ENCODE data around the gene PLEKHM2.
A peak's percentile ranks its signal among the peaks of the same experiment; 100 is the strongest.

PLEKHM2 gene

GRCh38 chr1:15737324-15738319 is 53.5 kb downstream of the PLEKHM2 start:
- TF ChIP-seq POLR2A (IDR thresholded peaks at IDR 0.05; ENCODE audit: low read length) (no peak), GATA1 (IDR thresholded peaks at IDR 0.05; ENCODE audit: low read depth, low read length) (no peak)
- DNase-seq: no peak

GRCh38 chr1:15738416-15739113 is 54.4 kb downstream of the PLEKHM2 start:
- no peak for TF ChIP-seq GATA1 (IDR thresholded peaks at IDR 0.05; ENCODE audit: low read depth, low read length)
- no peak for TF ChIP-seq POLR2A (IDR thresholded peaks at IDR 0.05; ENCODE audit: low read length)
- DNase-seq: no peak

- TF ChIP-seq POLR2A (IDR thresholded peaks at IDR 0.05; ENCODE audit: low read length) (no peak), GATA1 (IDR thresholded peaks at IDR 0.05; ENCODE audit: low read depth, low read length) (no peak)
- DNase-seq: no peak
These were observed 55.1 kb downstream of the PLEKHM2 start for GRCh38 chr1:15739259-15739658.

DNA sequence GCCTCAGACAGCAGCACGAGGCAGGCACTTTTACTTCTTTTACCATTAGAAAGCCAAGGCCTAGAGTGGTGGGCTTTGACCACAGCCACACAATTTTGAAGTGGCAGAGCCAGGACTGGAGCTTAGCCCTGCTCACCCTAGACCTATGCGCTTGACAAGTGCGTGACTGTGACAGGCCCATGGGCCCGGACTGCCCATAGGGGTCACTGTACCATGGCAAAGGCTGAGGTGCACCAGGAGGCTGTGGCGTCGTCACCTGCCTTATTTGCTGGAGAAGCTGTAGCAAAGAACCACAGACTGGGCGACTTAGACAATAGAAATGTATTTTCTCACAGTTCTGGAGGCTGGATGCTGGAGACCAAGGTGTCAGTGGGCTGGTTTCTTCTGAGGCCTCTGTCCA is 55.6 kb downstream of the PLEKHM2 start:
- no peak for TF ChIP-seq GATA1 (IDR thresholded peaks at IDR 0.05; ENCODE audit: low read depth, low read length)
- no peak for TF ChIP-seq POLR2A (IDR thresholded peaks at IDR 0.05; ENCODE audit: low read length)
- no peak for DNase-seq

DNA sequence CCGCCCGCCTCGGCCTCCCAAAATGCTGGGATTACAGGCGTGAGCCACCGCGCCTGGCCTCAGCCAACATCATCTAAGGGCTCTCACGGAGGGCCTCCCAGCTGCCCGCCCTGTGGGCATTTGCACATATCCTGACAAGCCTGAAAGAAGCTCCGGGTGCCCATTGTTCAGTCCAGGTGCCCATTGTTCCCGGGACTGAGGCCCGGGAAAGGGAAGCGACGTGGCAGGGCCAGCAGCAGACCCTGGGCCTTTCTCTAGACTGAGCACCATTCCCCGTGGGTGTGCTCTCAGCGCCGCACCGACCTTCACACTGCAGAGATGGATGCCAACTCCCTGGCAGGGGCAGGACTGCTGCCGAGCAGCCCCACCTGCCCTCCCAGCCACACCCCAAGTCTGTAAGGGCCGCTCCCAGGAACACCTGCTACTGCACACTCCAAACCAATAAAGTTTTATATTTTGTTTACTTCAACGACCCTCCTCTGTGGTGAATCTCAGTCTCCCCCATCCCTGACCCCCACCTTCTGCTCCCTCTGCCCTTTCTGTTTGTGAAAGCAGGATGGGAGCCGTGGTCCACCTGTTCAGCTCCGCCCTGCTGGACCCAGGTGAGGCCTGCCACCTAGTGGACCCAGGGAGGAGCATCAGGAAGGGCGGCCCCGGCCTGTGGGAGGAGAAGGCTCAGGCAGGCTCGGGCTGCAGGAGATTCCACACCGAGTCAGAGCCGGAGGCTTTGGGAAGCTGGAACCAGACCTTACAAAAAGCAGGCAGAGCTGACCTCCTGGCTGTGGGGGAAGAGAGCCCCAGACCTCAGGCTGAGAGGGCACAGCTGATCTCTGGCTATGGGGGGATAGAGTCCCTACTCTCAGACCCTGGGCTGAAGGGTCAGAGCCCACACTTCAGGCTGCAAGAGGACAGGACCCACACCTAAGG is 57.1 kb downstream of the PLEKHM2 start:
- peak; percentile 58 to 74 for DNase-seq

GRCh38 chr1:15742339-15742801 is 58.2 kb downstream of the PLEKHM2 start, which contains the start of gene TMEM82:
Gene TMEM82 (plus strand): TSS chr1:15742499. CDS start chr1:15742560, 61 bp downstream.
- TF ChIP-seq POLR2A (IDR thresholded peaks at IDR 0.05; ENCODE audit: low read length) (no peak), GATA1 (IDR thresholded peaks at IDR 0.05; ENCODE audit: low read depth, low read length) (no peak)
- DNase-seq: no peak

More for the DNA sequence above, 57.1 kb downstream of the PLEKHM2 start:
- no peak for TF ChIP-seq GATA1 (IDR thresholded peaks at IDR 0.05; ENCODE audit: low read depth, low read length)
- TF ChIP-seq POLR2A (IDR thresholded peaks at IDR 0.05; ENCODE audit: low read length): no peak

DNA sequence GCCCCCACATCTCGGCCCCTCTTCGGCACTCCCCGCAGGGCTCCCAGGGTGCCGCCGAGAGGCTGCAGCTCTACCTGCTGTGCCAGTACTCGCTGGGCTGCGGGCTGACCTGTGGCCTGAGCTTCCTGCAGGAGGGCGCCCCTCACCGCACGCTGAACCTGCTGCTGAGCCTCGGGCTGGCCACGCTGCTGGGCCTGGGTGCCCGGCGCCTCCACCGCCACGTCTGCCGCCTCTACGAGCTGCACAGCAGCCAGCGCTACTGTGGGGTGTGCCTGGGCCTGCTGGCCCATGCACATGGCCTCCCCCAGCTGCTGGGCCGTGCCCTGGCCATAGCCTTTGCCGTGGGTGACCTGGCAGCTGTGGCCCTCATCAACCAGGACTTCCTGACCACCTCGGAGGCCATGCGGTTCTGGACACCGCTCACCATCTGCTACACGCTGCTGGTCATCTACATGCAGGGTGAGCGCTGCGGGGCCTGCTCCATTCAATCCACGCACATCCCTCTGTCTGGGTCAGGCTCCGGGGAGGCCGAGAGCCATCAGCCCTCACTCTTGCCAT is 60.1 kb downstream of the PLEKHM2 start:
- DNase-seq: no peak
- TF ChIP-seq GATA1 (IDR thresholded peaks at IDR 0.05; ENCODE audit: low read depth, low read length): no peak
- no peak for TF ChIP-seq POLR2A (IDR thresholded peaks at IDR 0.05; ENCODE audit: low read length)

DNA sequence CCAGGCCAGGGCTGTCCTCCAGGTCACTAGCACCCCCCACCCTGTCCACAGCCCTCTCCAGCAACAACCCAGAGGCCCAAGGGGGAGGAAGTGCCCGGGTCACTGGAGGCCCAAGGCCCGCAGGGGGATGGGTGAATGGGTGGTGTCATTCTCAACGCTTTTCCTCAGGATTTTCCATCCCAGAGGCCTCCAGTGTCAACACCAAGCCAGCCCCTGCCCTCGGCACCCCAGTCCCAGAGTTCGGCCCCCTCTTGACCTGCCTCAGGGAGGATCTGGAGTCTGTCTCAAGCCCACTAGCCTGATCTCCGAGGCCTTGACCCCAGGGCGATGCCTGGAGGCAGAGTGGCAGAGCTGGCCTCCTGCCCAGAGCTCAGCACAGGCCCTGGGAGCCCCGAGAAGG is 63.3 kb downstream of the PLEKHM2 start:
- DNase-seq: no peak
- no peak for TF ChIP-seq GATA1 (IDR thresholded peaks at IDR 0.05; ENCODE audit: low read depth, low read length)
- TF ChIP-seq POLR2A (IDR thresholded peaks at IDR 0.05; ENCODE audit: low read length): no peak

DNA sequence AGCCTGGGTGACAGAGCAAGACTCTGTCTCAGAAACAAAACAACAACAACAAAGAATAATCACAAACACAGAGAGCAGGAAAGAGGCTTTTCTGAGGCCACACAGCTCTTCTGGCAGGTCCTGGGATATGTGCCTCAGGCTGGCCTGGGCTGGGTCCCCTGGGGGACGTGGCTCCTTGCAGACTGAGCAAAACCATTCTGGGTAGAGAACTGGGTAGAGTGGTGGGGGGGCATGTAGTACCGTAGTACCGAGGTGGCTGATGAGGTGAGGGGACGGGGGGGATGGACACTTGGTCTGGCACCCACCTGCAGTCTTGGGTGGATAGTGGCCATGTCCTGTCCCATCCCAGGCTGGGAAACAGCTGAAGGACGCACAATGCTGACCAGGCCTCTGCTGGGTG is 64.1 kb downstream of the PLEKHM2 start:
- TF ChIP-seq GATA1 (IDR thresholded peaks at IDR 0.05; ENCODE audit: low read depth, low read length) (no peak), POLR2A (IDR thresholded peaks at IDR 0.05; ENCODE audit: low read length) (no peak)
- no peak for DNase-seq

DNA sequence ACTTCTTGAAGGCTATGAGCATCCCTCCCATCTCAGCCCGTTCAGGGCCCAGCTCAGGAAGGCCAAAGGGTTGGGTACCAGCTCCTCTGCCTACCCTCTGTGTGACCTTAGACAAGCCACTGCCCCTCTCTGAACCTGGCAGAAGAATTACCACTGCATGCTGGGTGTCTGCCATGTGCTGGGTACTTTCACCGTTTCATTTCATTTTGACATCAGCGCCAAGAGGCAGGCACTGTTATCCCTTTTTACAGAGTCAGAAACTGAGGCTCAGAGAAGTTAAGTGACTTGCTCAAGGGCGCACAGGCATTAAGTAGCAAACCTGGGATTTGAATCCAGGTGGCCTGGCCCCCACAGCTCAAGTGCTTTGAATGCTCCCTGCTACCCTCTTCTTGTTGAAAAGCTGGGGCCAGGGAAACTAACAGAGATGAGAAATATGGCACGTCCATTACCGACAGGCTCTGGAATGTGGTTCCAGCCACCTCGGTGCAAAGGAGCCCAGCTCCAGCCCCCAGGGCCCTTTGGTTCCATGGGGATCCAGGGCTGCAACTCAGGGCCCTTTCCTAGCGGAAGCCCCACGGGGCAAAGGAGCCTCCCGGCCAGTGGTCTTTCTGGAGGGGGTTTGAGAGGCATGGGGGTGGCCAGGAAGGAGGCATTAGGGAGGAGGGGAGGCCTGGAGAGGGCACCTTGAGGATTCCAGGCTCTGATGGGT is 64.7 kb downstream of the PLEKHM2 start:
- DNase-seq: no peak
- TF ChIP-seq GATA1 (IDR thresholded peaks at IDR 0.05; ENCODE audit: low read depth, low read length): no peak
- TF ChIP-seq POLR2A (IDR thresholded peaks at IDR 0.05; ENCODE audit: low read length): no peak

GRCh38 chr1:15749399-15750291 is 65.5 kb downstream of the PLEKHM2 start:
- TF ChIP-seq GATA1 (IDR thresholded peaks at IDR 0.05; ENCODE audit: low read depth, low read length) (no peak), POLR2A (IDR thresholded peaks at IDR 0.05; ENCODE audit: low read length) (no peak)
- no peak for DNase-seq
